HepG2 (cell line): ENCODE results near the gene MAP3K2. TPM values are rescaled to one million over a fixed set of nuclear protein-coding genes. Genes with fewer than 3 reads are reported as not detected.
A peak's percentile ranks its signal among the peaks of the same experiment; 100 is the strongest.

Experiments
- AFF4 ChIP-seq: sonication (generic); formaldehyde crosslinking; IDR thresholded peaks from 2 replicates; pipeline ENCODE4 v1.4.0; 2020; ENCODE audit warnings: missing genetic modification reagents
- SNAI1 ChIP-seq: sonication (generic); formaldehyde crosslinking; IDR thresholded peaks from 2 replicates; pipeline ENCODE4 v1.5.0; 2020; ENCODE audit warnings: mild to moderate bottlenecking, missing genetic modification reagents, borderline replicate concordance
- ZFP1 ChIP-seq: IDR thresholded peaks from 2 replicates; pipeline ENCODE4 v1.6.1; 2016
- ZFP36 ChIP-seq: fragments of 150-350 bp; IDR thresholded peaks from 2 replicates; pipeline ENCODE4 v1.6.1; 2018; ENCODE audit warnings: borderline replicate concordance, low read length, low read depth; ENCODE audit not compliant: partially characterized antibody
- ZNF138 ChIP-seq: sonication (generic); formaldehyde crosslinking; IDR thresholded peaks from 2 replicates; pipeline ENCODE4 v1.5.0; 2020; ENCODE audit warnings: mild to moderate bottlenecking, low read depth, missing genetic modification reagents
- ZNF883 ChIP-seq: sonication (generic); formaldehyde crosslinking; IDR thresholded peaks from 2 replicates; pipeline ENCODE4 v1.5.1; 2020; ENCODE audit warnings: mild to moderate bottlenecking, missing genetic modification reagents; ENCODE audit errors: not compliant biosample characterization
- polyA plus RNA-seq, 8 experiments: library from polyadenylated mRNA; depleted of rRNA in 3 of 8; stranded (reverse) in 7 of 8; unstranded in 1 of 8; fragments of >200 nt; fragmentation: Illumina TruSeq in 4 of 8; extraction: Trizol in 4 of 8; gene quantifications; 2 replicates each; pipeline versions ENCODE4 v1.2.1 to v1.2.3, GENCODE V29; 2011 to 2016; ENCODE audit warnings: low read depth in 4 of 8, missing spikeins in 1 of 8, mixed read lengths in 1 of 8; ENCODE audit not compliant: insufficient read depth in 1 of 8
- total RNA-seq, 5 experiments: library from RNA; depleted of rRNA; stranded (reverse); fragments of >200 nt; fragmentation: Illumina TruSeq; extraction: Trizol; gene quantifications; 2 replicates each; pipeline ENCODE4 v1.2.3, GENCODE V29; 2016; ENCODE audit warnings: low read depth in 1 of 5
- TF ChIP-seq, protein P1 (sequence below): sonication (generic); formaldehyde crosslinking; IDR thresholded peaks from 2 replicates; pipeline ENCODE4 v1.5.0; 2020; ENCODE audit warnings: mild to moderate bottlenecking, missing genetic modification reagents

MAP3K2 gene
- total and polyA plus RNA-seq, 2 of the 13 experiments (the other 11 are each of a cell fraction or from before 2014, with no cell fraction given), result 12.2 to 37.2 TPM

- TF ChIP-seq ZFP36 (peak; percentile 65), ZNF138 (no peak), ZFP1 (CRISPR knock-in tag) (peak; percentile 86; the same call in 1 of the 2 replicates), AFF4 (CRISPR knock-in tag) (no peak), SNAI1 (no peak), ZNF883 (CRISPR knock-in tag) (peak; percentile 3)
- TF ChIP-seq, protein P1, sequence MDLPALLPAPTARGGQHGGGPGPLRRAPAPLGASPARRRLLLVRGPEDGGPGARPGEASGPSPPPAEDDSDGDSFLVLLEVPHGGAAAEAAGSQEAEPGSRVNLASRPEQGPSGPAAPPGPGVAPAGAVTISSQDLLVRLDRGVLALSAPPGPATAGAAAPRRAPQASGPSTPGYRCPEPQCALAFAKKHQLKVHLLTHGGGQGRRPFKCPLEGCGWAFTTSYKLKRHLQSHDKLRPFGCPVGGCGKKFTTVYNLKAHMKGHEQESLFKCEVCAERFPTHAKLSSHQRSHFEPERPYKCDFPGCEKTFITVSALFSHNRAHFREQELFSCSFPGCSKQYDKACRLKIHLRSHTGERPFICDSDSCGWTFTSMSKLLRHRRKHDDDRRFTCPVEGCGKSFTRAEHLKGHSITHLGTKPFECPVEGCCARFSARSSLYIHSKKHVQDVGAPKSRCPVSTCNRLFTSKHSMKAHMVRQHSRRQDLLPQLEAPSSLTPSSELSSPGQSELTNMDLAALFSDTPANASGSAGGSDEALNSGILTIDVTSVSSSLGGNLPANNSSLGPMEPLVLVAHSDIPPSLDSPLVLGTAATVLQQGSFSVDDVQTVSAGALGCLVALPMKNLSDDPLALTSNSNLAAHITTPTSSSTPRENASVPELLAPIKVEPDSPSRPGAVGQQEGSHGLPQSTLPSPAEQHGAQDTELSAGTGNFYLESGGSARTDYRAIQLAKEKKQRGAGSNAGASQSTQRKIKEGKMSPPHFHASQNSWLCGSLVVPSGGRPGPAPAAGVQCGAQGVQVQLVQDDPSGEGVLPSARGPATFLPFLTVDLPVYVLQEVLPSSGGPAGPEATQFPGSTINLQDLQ (CRISPR knock-in tag), result peak; percentile 27; the same call in 1 of the 2 replicates
Measured at GRCh38 chr2:127416506-127417001, 28.8 kb upstream of the MAP3K2 start (continued).
